GM10847 (cell line): ENCODE results near the gene DLGAP1.

Experiments
- POLR2A ChIP-seq: IDR thresholded peaks from 2 replicates; pipeline ENCODE4 v1.6.1; 2011; ENCODE audit not compliant: insufficient read length; ENCODE audit errors: extremely low read depth

DLGAP1 gene

GRCh38 chr18:3451183-3451988, 1003.7 kb downstream of the DLGAP1 start:
- no peak for TF ChIP-seq POLR2A

GRCh38 chr18:3450799-3451182, 1004.3 kb downstream of the DLGAP1 start:
- TF ChIP-seq POLR2A, result no peak

GRCh38 chr18:3450012-3450798, 1004.9 kb downstream of the DLGAP1 start, which contains the start of gene TGIF1:
Gene TGIF1, plus strand, starts transcription at chr18:3450172. Its CDS starts 318 bp downstream, at chr18:3450490.
- no peak for TF ChIP-seq POLR2A

- TF ChIP-seq POLR2A, result no peak
These were observed 1005.5 kb downstream of the DLGAP1 start for GRCh38 chr18:3449512-3450011.

GRCh38 chr18:3448838-3449511, 1006.1 kb downstream of the DLGAP1 start:
- no peak for TF ChIP-seq POLR2A

GRCh38 chr18:3447895-3448837, 1006.9 kb downstream of the DLGAP1 start:
- TF ChIP-seq POLR2A, result no peak

GRCh38 chr18:3447068-3447894, 1007.8 kb downstream of the DLGAP1 start:
- TF ChIP-seq POLR2A, result no peak
